Suprapubic skin (tissue), 4 donors: Measurements from ENCODE around the gene MFAP4. TPM values are rescaled to one million over a fixed set of nuclear protein-coding genes. Genes with fewer than 3 reads are reported as not detected.

Source experiments
- DNase-seq, 2 donors: peaks; one replicate each; pipeline ENCODE4 v3.0.0-alpha.2; 2019; ENCODE audit warnings: low spot score in 2 of 2
- H3K27ac ChIP-seq: fragments of 200-600 bp; sonication (generic); one replicate; pipeline ENCODE4 v1.5.1; 2019
- H3K27me3 ChIP-seq: fragments of 200-600 bp; sonication (generic); one replicate; pipeline ENCODE4 v1.5.1; 2019
- H3K36me3 ChIP-seq: fragments of 200-600 bp; sonication (generic); one replicate; pipeline ENCODE4 v1.5.1; 2019
- H3K4me1 ChIP-seq: fragments of 200-600 bp; sonication (generic); one replicate; pipeline ENCODE4 v1.5.1; 2019
- H3K4me3 ChIP-seq: fragments of 200-600 bp; sonication (generic); one replicate; pipeline ENCODE4 v1.5.1; 2019; ENCODE audit warnings: mild to moderate bottlenecking
- H3K9me3 ChIP-seq: fragments of 200-600 bp; sonication (generic); one replicate; pipeline ENCODE4 v1.5.1; 2019
- CTCF ChIP-seq, 2 donors: fragments of 200-600 bp in 1 of 2; fragments of 450-650 bp in 1 of 2; sonication (generic) in 1 of 2; IDR thresholded peaks; one replicate each; pipeline ENCODE4 v1.5.1; 2016 to 2019; ENCODE audit warnings: antibody characterized with exemption in 2 of 2, mild to moderate bottlenecking in 1 of 2, moderate library complexity in 1 of 2
- EP300 ChIP-seq: sonication (generic); formaldehyde crosslinking; IDR thresholded peaks from one replicate; pipeline ENCODE4 v1.6.1; 2017; ENCODE audit warnings: antibody characterized with exemption
- POLR2A ChIP-seq, 2 donors: fragments of 450-650 bp; IDR thresholded peaks; one replicate each; pipeline ENCODE4 v1.6.1; 2017; ENCODE audit warnings: antibody characterized with exemption in 2 of 2, mild to moderate bottlenecking in 2 of 2, moderate library complexity in 2 of 2
- POLR2AphosphoS5 ChIP-seq, 3 donors: sonication (generic); formaldehyde crosslinking; IDR thresholded peaks; one replicate each; pipeline ENCODE4 v1.6.1; 2017; ENCODE audit warnings: antibody characterized with exemption in 3 of 3
- WGBS: methylation state at CpG from one replicate; pipeline ENCODE4 v1.1.5; 2018; 5-methylcytosine and 5-hydroxymethylcytosine counted together
- total RNA-seq, 4 donors: library from RNA; depleted of rRNA; stranded (reverse); fragments of >200 nt; gene quantifications; one replicate each; pipeline ENCODE4 v1.1.0, GENCODE V29; 2016

MFAP4 gene
- total RNA-seq, 4 donors from 2014 or later = 14.9 to 27.8 (median 24.9) TPM

GRCh38 chr17:19342611-19343255 lies 44.3 kb downstream of the MFAP4 start:
- peaks cover 74% of the 10 kb centered on the region for H3K4me1 ChIP-seq
- TF ChIP-seq POLR2A (IDR thresholded peaks at IDR 0.05) (no peak), CTCF (IDR thresholded peaks at IDR 0.05) (no peak), POLR2AphosphoS5 (IDR thresholded peaks at IDR 0.05) (no peak), EP300 (no peak)
- H3K9me3 ChIP-seq = no peaks in the 10 kb centered on the region
- no peaks in the 10 kb centered on the region for H3K36me3 ChIP-seq
- H3K27ac ChIP-seq = peak overlapping the region; percentile 49
- DNase-seq = peak in 1 of 2 donors; percentile 71
- WGBS = 49% methylated on average over 5 of the region's 7 CpGs
- no peak overlapping the region for H3K4me3 ChIP-seq
- no peaks in the 10 kb centered on the region for H3K27me3 ChIP-seq

- no peak for TF ChIP-seq POLR2A (IDR thresholded peaks at IDR 0.05)
- TF ChIP-seq CTCF (IDR thresholded peaks at IDR 0.05) = no peak
- TF ChIP-seq POLR2AphosphoS5 (IDR thresholded peaks at IDR 0.05) = no peak
- no peak for TF ChIP-seq EP300
- no peaks in the 10 kb centered on the region for H3K9me3 ChIP-seq
- no peak overlapping the region for H3K4me3 ChIP-seq
- no peaks in the 10 kb centered on the region for H3K27me3 ChIP-seq
- H3K4me1 ChIP-seq = peaks cover 74% of the 10 kb centered on the region
- no peaks in the 10 kb centered on the region for H3K36me3 ChIP-seq
- 46% methylated on average over 20 of the region's 20 CpGs for WGBS
- H3K27ac ChIP-seq = peak overlapping the region; percentile 49
- DNase-seq = peak in 1 of 2 donors; percentile 75
Measured at GRCh38 chr17:19341641-19342610, 45.1 kb downstream of the MFAP4 start.

- no peak overlapping the region for H3K4me3 ChIP-seq
- TF ChIP-seq CTCF (IDR thresholded peaks at IDR 0.05) (no peak), POLR2AphosphoS5 (IDR thresholded peaks at IDR 0.05) (no peak), EP300 (no peak), POLR2A (IDR thresholded peaks at IDR 0.05) (no peak)
- no peaks in the 10 kb centered on the region for H3K27me3 ChIP-seq
- H3K36me3 ChIP-seq = peaks cover 7% of the 10 kb centered on the region
- 72% methylated on average over 7 of the region's 7 CpGs for WGBS
- peak overlapping the region; percentile 49 for H3K27ac ChIP-seq
- no peaks in the 10 kb centered on the region for H3K9me3 ChIP-seq
- DNase-seq = peak in 1 of 2 donors; percentile 64
- H3K4me1 ChIP-seq = peaks cover 71% of the 10 kb centered on the region
Measured at GRCh38 chr17:19341211-19341631, 45.8 kb downstream of the MFAP4 start.

- DNase-seq = no peak
- TF ChIP-seq EP300 = no peak
- no peak for TF ChIP-seq CTCF (IDR thresholded peaks at IDR 0.05)
- TF ChIP-seq POLR2AphosphoS5 (IDR thresholded peaks at IDR 0.05) = no peak
- no peak for TF ChIP-seq POLR2A (IDR thresholded peaks at IDR 0.05)
- H3K9me3 ChIP-seq = no peaks in the 10 kb centered on the region
- H3K4me3 ChIP-seq = no peak overlapping the region
- H3K27ac ChIP-seq = no peak overlapping the region
- peaks cover 52% of the 10 kb centered on the region for H3K4me1 ChIP-seq
- WGBS = 79% methylated on average over 2 of the region's 2 CpGs
- peaks cover 18% of the 10 kb centered on the region for H3K36me3 ChIP-seq
- no peaks in the 10 kb centered on the region for H3K27me3 ChIP-seq
Measured at GRCh38 chr17:19339341-19339815, 47.6 kb downstream of the MFAP4 start.
